K562 (cell line): Measurements from ENCODE around the gene BCHE. TPM values are rescaled to one million over a fixed set of nuclear protein-coding genes. Genes with fewer than 3 reads are reported as not detected.

Experiments
- ATAC-seq: fragments of 200-7000 bp; cut with Tn5 transposase; 3 replicates; pipeline ENCODE4 v1.9.1; 2020; ENCODE audit warnings: moderate library complexity
- BruUV-seq: library from RNA; stranded (reverse); fragments of 400-500 nt; replicated peaks from 2 replicates; lab custom pipeline; 2021; lab: Mats Ljungman, UMichigan
- CTCF ChIA-PET: fragments of 300-600 bp; formaldehyde crosslinking; extraction: SDS; loops from one replicate; lab custom pipeline; 2021; ENCODE audit warnings: low intra/inter-chr PET ratio; lab: Yijun Ruan, JAX
- POLR2A ChIA-PET: fragments of 300-600, 350-650 bp; sonication (Branson Sonifier 250); formaldehyde crosslinking; extraction: SDS; loops from one replicate; lab custom pipeline; 2021; ENCODE audit warnings: antibody characterized with exemption, inconsistent platforms; lab: Yijun Ruan, JAX
- DNase-seq, 4 experiments: peaks; one replicate each; pipeline versions ENCODE4 v3.0.0 to v3.0.0-alpha.2; 2011 to 2018; ENCODE audit warnings: low spot score in 3 of 4, mixed read lengths in 3 of 4; ENCODE audit errors: extremely low read depth in 1 of 4
- FAIRE-seq: peaks from 2 replicates; lab custom pipeline; 2011; peaks lifted over from hg19 to GRCh38; lab: Jason Lieb, UNC
- H2AFZ ChIP-seq: 2 replicates; pipeline ENCODE4 v1.6.0; 2011; ENCODE audit warnings: low read depth, low read length, control low read depth, inconsistent platforms
- H3K27ac ChIP-seq: fragments of 200-600 bp; 3 replicates; pipeline ENCODE4 v1.8.0; 2011; ENCODE audit warnings: low read depth, mild to moderate bottlenecking, control low read depth, inconsistent platforms, low read length, moderate library complexity, mixed read lengths; ENCODE audit errors: extremely low read depth
- H3K27me3 ChIP-seq, 2 experiments: fragments of 300-600 bp in 1 of 2; 2 replicates in 1 of 2; 3 replicates in 1 of 2; pipeline versions ENCODE4 v1.6.0 to v1.8.0; 2011; ENCODE audit warnings: inconsistent platforms in 2 of 2, low read length in 2 of 2, mild to moderate bottlenecking in 1 of 2, mixed read lengths in 1 of 2, moderate library complexity in 1 of 2; ENCODE audit not compliant: control insufficient read depth in 2 of 2, insufficient read depth in 2 of 2
- H3K36me3 ChIP-seq: fragments of 300-600 bp; 3 replicates; pipeline ENCODE4 v1.8.0; 2011; ENCODE audit warnings: mild to moderate bottlenecking, low read length, inconsistent platforms; ENCODE audit not compliant: control insufficient read depth, insufficient read depth
- H3K4me1 ChIP-seq, 2 experiments: fragments of 200-600 bp in 1 of 2; replicated peaks in 1 of 2; 2 replicates in 1 of 2; 3 replicates in 1 of 2; pipeline versions ENCODE4 v1.5.1 to v1.8.0; 2011; ENCODE audit warnings: inconsistent platforms in 2 of 2, low read length in 2 of 2, mild to moderate bottlenecking in 1 of 2, mixed read lengths in 1 of 2, moderate library complexity in 1 of 2; ENCODE audit not compliant: control insufficient read depth in 2 of 2, insufficient read depth in 2 of 2
- H3K4me2 ChIP-seq: 2 replicates; pipeline ENCODE4 v1.6.1; 2011; ENCODE audit warnings: low read length, control low read depth, inconsistent platforms, mixed read lengths; ENCODE audit not compliant: insufficient read depth
- H3K4me3 ChIP-seq: fragments of 200-600 bp; sonication (generic), shearing (Covaris generic); 2 replicates; pipeline ENCODE4 v1.5.1; 2016; ENCODE audit warnings: control low read depth, inconsistent platforms
- H3K79me2 ChIP-seq: fragments of 200-600 bp; 3 replicates; pipeline ENCODE4 v1.8.0; 2011; ENCODE audit warnings: low read length, inconsistent platforms; ENCODE audit not compliant: control insufficient read depth, insufficient read depth
- H3K9ac ChIP-seq, 2 experiments: 2 replicates each; pipeline versions ENCODE4 v1.6.0 to v1.6.1; 2011; ENCODE audit warnings: low read depth in 2 of 2, low read length in 2 of 2, control low read depth in 1 of 2, inconsistent platforms in 1 of 2, mild to moderate bottlenecking in 1 of 2, mixed read lengths in 1 of 2; ENCODE audit not compliant: insufficient read depth in 1 of 2
- H3K9me1 ChIP-seq: one replicate; pipeline ENCODE4 v1.6.0; 2011; ENCODE audit warnings: inconsistent platforms, mild to moderate bottlenecking, low read length, moderate library complexity; ENCODE audit not compliant: control insufficient read depth, insufficient read depth
- H3K9me3 ChIP-seq: replicated peaks from 2 replicates; pipeline ENCODE4 v1.5.1; 2011; ENCODE audit warnings: low read depth, low read length, inconsistent platforms; ENCODE audit not compliant: control insufficient read depth, insufficient read depth
- H4K20me1 ChIP-seq: replicated peaks from 2 replicates; pipeline ENCODE4 v1.6.1; 2011; ENCODE audit warnings: low read length, inconsistent platforms, mixed read lengths; ENCODE audit not compliant: control insufficient read depth, insufficient read depth
- CHD1 ChIP-seq: fragments of 200-600 bp; sonication (generic); IDR thresholded peaks from one replicate; pipeline ENCODE4 v1.6.1; 2012; ENCODE audit warnings: mild to moderate bottlenecking, moderate library complexity, low read length, inconsistent platforms
- CREB3 ChIP-seq: fragments of 450-650 bp; conservative IDR thresholded peaks from 2 replicates; pipeline ENCODE4 v1.6.1; 2016; ENCODE audit warnings: missing genetic modification characterization, low read depth, mild to moderate bottlenecking, missing compliant biosample characterization, moderate library complexity
- DLX4 ChIP-seq: fragments of 250-450 bp; sonication (Bioruptor Pico); IDR thresholded peaks from 2 replicates; pipeline ENCODE4 v1.6.1; 2021; ENCODE audit warnings: mild to moderate bottlenecking
- EGR1 ChIP-seq: fragments of 450-650 bp; conservative IDR thresholded peaks from 2 replicates; pipeline ENCODE4 v1.6.1; 2017; ENCODE audit warnings: mild to moderate bottlenecking
- ETS2 ChIP-seq: IDR thresholded peaks from 2 replicates; pipeline ENCODE4 v1.6.1; 2016; ENCODE audit warnings: borderline replicate concordance, missing genetic modification characterization, mild to moderate bottlenecking, moderate library complexity, missing compliant biosample characterization; ENCODE audit not compliant: poor library complexity, severe bottlenecking
- GTF2E2 ChIP-seq: fragments of 200-800 bp; sonication (Bioruptor generic); IDR thresholded peaks from 2 replicates; pipeline ENCODE4 v1.6.1; 2016; ENCODE audit warnings: missing genetic modification characterization, missing compliant biosample characterization
- HDAC8 ChIP-seq: fragments of 450-650 bp; IDR thresholded peaks from 2 replicates; pipeline ENCODE4 v1.6.1; 2016; ENCODE audit warnings: mild to moderate bottlenecking, missing genetic modification characterization, moderate library complexity, missing compliant biosample characterization
- KDM2B ChIP-seq: fragments of 250-450 bp; sonication (Bioruptor Pico); IDR thresholded peaks from 2 replicates; pipeline ENCODE4 v1.8.0; 2021; ENCODE audit warnings: mild to moderate bottlenecking, moderate library complexity
- MBD1 ChIP-seq: fragments of 250-450 bp; sonication (Bioruptor Pico); IDR thresholded peaks from 2 replicates; pipeline ENCODE4 v1.8.0; 2022; ENCODE audit warnings: inconsistent platforms
- NR3C1 ChIP-seq: sonication (generic); formaldehyde crosslinking; IDR thresholded peaks from 2 replicates; pipeline ENCODE4 v1.8.1; 2022; ENCODE audit warnings: missing genetic modification reagents
- PHF8 ChIP-seq: fragments of 200-600 bp; sonication (generic); IDR thresholded peaks from 2 replicates; pipeline ENCODE4 v1.6.1; 2012; ENCODE audit warnings: mixed run types, mild to moderate bottlenecking, inconsistent platforms, low read length, moderate library complexity, borderline replicate concordance
- SAP30 ChIP-seq: fragments of 200-600 bp; sonication (generic); IDR thresholded peaks from 2 replicates; pipeline ENCODE4 v1.6.1; 2012; ENCODE audit warnings: borderline replicate concordance, low read depth, mild to moderate bottlenecking, moderate library complexity, low read length, control low read depth, inconsistent platforms; ENCODE audit not compliant: insufficient read depth, poor library complexity, severe bottlenecking
- SOX6 ChIP-seq: fragments of 450-650 bp; IDR thresholded peaks from 2 replicates; pipeline ENCODE4 v1.6.1; 2014; ENCODE audit warnings: mild to moderate bottlenecking
- SRSF3 ChIP-seq: fragments of 200-400 bp; formaldehyde crosslinking; IDR thresholded peaks from 2 replicates; pipeline ENCODE4 v1.6.1; 2016; ENCODE audit warnings: mild to moderate bottlenecking, low read length, moderate library complexity; ENCODE audit not compliant: insufficient read depth
- ZNF224 ChIP-seq: sonication (generic); formaldehyde crosslinking; IDR thresholded peaks from 2 replicates; pipeline ENCODE4 v1.8.0; 2022; ENCODE audit warnings: mild to moderate bottlenecking, missing genetic modification reagents
- ZNF696 ChIP-seq: fragments of 250-450 bp; sonication (Bioruptor Pico); conservative IDR thresholded peaks from 2 replicates; pipeline ENCODE4 v1.4.0; 2020; ENCODE audit warnings: mild to moderate bottlenecking, moderate library complexity
- ZNF780A ChIP-seq: fragments of 250-450 bp; sonication (Bioruptor Pico); IDR thresholded peaks from 2 replicates; pipeline ENCODE4 v1.5.0; 2021; ENCODE audit warnings: mild to moderate bottlenecking
- in situ Hi-C: fragments of 300-500 bp; cut with MboI; formaldehyde crosslinking; loops from 4 replicates; pipeline ENCODE4 v1.15.0; 2018; ENCODE audit warnings: inconsistent platforms, mixed read lengths
- intact Hi-C: fragments of 100-400 bp; cut with micrococcal nuclease; formaldehyde crosslinking; loops from 2 replicates; pipeline ENCODE4 v1.14.2; 2022
- polyA plus RNA-seq, 8 experiments: library from polyadenylated mRNA; depleted of rRNA in 4 of 8; stranded (reverse) in 5 of 8; unstranded in 3 of 8; fragments of >200 nt; fragmentation: Nextera tagmentation in 2 of 8; fragmentation: Illumina TruSeq in 1 of 8; extraction: Ambion mirVana in 2 of 8; extraction: Trizol in 1 of 8; gene quantifications; 2 replicates each; pipeline versions ENCODE4 v1.2.1 to v1.2.3, GENCODE V29; 2011 to 2014; ENCODE audit warnings: inconsistent platforms in 1 of 8, missing spikeins in 1 of 8
- total RNA-seq, 7 experiments: library from RNA; depleted of rRNA in 6 of 7; stranded (reverse); fragments of >200 nt in 6 of 7; fragmentation: Illumina TruSeq in 2 of 7; extraction: Trizol in 2 of 7; gene quantifications; 2 replicates each; pipeline versions ENCODE4 v1.2.1 to v1.2.3, GENCODE V29; 2011 to 2021; ENCODE audit warnings: low replicate concordance in 1 of 7

Gene BCHE
- total and polyA plus RNA-seq, 9 of the 15 experiments (the other 6 are each of a cell fraction or from before 2014, with no cell fraction given): 0.09 to 0.24 (median 0.12) TPM; not detected in 2

- no peak for TF ChIP-seq CHD1
- no peak for TF ChIP-seq ZNF780A (CRISPR knock-in tag)
- no peak for TF ChIP-seq KDM2B (CRISPR knock-in tag)
- no peak for TF ChIP-seq MBD1 (CRISPR knock-in tag)
- no peak for TF ChIP-seq ETS2
- no peak for TF ChIP-seq ZNF696
- no peak for TF ChIP-seq GTF2E2 (tag)
- TF ChIP-seq NR3C1 (CRISPR knock-in tag): no peak
These were observed 17.5 kb upstream of the BCHE start (continued) for GRCh38 chr3:165854696-165855095.

- in situ Hi-C loops: no loop called here
- BruUV-seq: no TSS peak
- TF ChIP-seq DLX4 (CRISPR knock-in tag) (no peak), CREB3 (no peak), SOX6 (no peak), SRSF3 (no peak), EGR1 (no peak), ZNF224 (CRISPR knock-in tag) (no peak), GTF2E2 (tag) (no peak), SAP30 (no peak), PHF8 (no peak), HDAC8 (tag) (no peak)
These were observed 15.5 kb upstream of the BCHE start for GRCh38 chr3:165852711-165853110.

More at GRCh38 chr3:165852711-165853110, 15.5 kb upstream of the BCHE start:
- H3K79me2 ChIP-seq: no peaks in the 10 kb centered on the region
- FAIRE-seq (no peak), ATAC-seq (no peak), DNase-seq (no peak)
- H4K20me1 ChIP-seq: no peaks in the 10 kb centered on the region
- no peaks in the 10 kb centered on the region for H3K9me1 ChIP-seq
- H2AFZ ChIP-seq: no peak overlapping the region
- H3K4me1 ChIP-seq: no peaks in the 10 kb centered on the region
- CTCF ChIA-PET: no interaction called here
- no peaks in the 10 kb centered on the region for H3K27me3 ChIP-seq
- no peak overlapping the region for H3K4me2 ChIP-seq
- POLR2A ChIA-PET: no interaction called here
- no peak overlapping the region for H3K27ac ChIP-seq
- H3K36me3 ChIP-seq: no peaks in the 10 kb centered on the region
- intact Hi-C loops: no loop called here
- no peaks in the 10 kb centered on the region for H3K9me3 ChIP-seq
- H3K9ac ChIP-seq: no peak overlapping the region
- H3K4me3 ChIP-seq: no peak overlapping the region
